Measurements from ENCODE around the gene RGS14.

The RGS14 gene

GRCh38 chr5:177327539-177328522 is 29.9 kb upstream of the RGS14 start:
- H3K79me2 ChIP-seq (ENCODE audit: insufficient read depth, low read depth), result no peaks in the 10 kb centered on the region
- no peaks in the 10 kb centered on the region for H4K20me1 ChIP-seq (ENCODE audit: insufficient read depth)
- H3K27me3 ChIP-seq (ENCODE audit: insufficient read depth, low read depth), result no peaks in the 10 kb centered on the region
- TF ChIP-seq, protein P1, sequence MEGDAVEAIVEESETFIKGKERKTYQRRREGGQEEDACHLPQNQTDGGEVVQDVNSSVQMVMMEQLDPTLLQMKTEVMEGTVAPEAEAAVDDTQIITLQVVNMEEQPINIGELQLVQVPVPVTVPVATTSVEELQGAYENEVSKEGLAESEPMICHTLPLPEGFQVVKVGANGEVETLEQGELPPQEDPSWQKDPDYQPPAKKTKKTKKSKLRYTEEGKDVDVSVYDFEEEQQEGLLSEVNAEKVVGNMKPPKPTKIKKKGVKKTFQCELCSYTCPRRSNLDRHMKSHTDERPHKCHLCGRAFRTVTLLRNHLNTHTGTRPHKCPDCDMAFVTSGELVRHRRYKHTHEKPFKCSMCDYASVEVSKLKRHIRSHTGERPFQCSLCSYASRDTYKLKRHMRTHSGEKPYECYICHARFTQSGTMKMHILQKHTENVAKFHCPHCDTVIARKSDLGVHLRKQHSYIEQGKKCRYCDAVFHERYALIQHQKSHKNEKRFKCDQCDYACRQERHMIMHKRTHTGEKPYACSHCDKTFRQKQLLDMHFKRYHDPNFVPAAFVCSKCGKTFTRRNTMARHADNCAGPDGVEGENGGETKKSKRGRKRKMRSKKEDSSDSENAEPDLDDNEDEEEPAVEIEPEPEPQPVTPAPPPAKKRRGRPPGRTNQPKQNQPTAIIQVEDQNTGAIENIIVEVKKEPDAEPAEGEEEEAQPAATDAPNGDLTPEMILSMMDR (conservative IDR thresholded peaks at IDR 0.05; ENCODE audit: low read depth, low read length), result no peak
- no peak overlapping the region for H3K27ac ChIP-seq
- H3K36me3 ChIP-seq (ENCODE audit: insufficient read depth), result no peaks in the 10 kb centered on the region
- no peak overlapping the region for H3K4me2 ChIP-seq
- no peak overlapping the region for H3K9ac ChIP-seq
- no peak overlapping the region for H2AFZ ChIP-seq (ENCODE audit: low read depth)
- no peaks in the 10 kb centered on the region for H3K4me1 ChIP-seq (ENCODE audit: low read depth, poor library complexity, severe bottlenecking)
- H3K4me3 ChIP-seq (IDR thresholded peaks at IDR 0.05; ENCODE audit: insufficient read depth, low read depth, low read length), result no peak overlapping the region

GRCh38 chr5:177328545-177329231 is 29.0 kb upstream of the RGS14 start:
- no peak overlapping the region for H3K4me2 ChIP-seq
- H3K27ac ChIP-seq, result no peak overlapping the region
- H2AFZ ChIP-seq (ENCODE audit: low read depth), result no peak overlapping the region
- H3K36me3 ChIP-seq (ENCODE audit: insufficient read depth), result no peaks in the 10 kb centered on the region
- no peaks in the 10 kb centered on the region for H3K79me2 ChIP-seq (ENCODE audit: insufficient read depth, low read depth)
- no peaks in the 10 kb centered on the region for H4K20me1 ChIP-seq (ENCODE audit: insufficient read depth)
- H3K4me1 ChIP-seq (ENCODE audit: low read depth, poor library complexity, severe bottlenecking), result no peaks in the 10 kb centered on the region
- TF ChIP-seq, protein P1 (conservative IDR thresholded peaks at IDR 0.05; ENCODE audit: low read depth, low read length), result no peak
- no peaks in the 10 kb centered on the region for H3K27me3 ChIP-seq (ENCODE audit: insufficient read depth, low read depth)
- H3K4me3 ChIP-seq (IDR thresholded peaks at IDR 0.05; ENCODE audit: insufficient read depth, low read depth, low read length), result no peak overlapping the region
- no peak overlapping the region for H3K9ac ChIP-seq

GRCh38 chr5:177329883-177330282 is 27.8 kb upstream of the RGS14 start:
- Histone ChIP-seq H3K27me3 (ENCODE audit: insufficient read depth, low read depth) (no peaks in the 10 kb centered on the region), H3K36me3 (ENCODE audit: insufficient read depth) (no peaks in the 10 kb centered on the region), H3K79me2 (ENCODE audit: insufficient read depth, low read depth) (no peaks in the 10 kb centered on the region), H2AFZ (ENCODE audit: low read depth) (no peak overlapping the region), H3K4me3 (IDR thresholded peaks at IDR 0.05; ENCODE audit: insufficient read depth, low read depth, low read length) (no peak overlapping the region), H3K27ac (no peak overlapping the region), H3K9ac (no peak overlapping the region), H4K20me1 (ENCODE audit: insufficient read depth) (no peaks in the 10 kb centered on the region), H3K4me1 (ENCODE audit: low read depth, poor library complexity, severe bottlenecking) (no peaks in the 10 kb centered on the region), H3K4me2 (no peak overlapping the region)
- TF ChIP-seq, protein P1 (conservative IDR thresholded peaks at IDR 0.05; ENCODE audit: low read depth, low read length), result no peak

DNA sequence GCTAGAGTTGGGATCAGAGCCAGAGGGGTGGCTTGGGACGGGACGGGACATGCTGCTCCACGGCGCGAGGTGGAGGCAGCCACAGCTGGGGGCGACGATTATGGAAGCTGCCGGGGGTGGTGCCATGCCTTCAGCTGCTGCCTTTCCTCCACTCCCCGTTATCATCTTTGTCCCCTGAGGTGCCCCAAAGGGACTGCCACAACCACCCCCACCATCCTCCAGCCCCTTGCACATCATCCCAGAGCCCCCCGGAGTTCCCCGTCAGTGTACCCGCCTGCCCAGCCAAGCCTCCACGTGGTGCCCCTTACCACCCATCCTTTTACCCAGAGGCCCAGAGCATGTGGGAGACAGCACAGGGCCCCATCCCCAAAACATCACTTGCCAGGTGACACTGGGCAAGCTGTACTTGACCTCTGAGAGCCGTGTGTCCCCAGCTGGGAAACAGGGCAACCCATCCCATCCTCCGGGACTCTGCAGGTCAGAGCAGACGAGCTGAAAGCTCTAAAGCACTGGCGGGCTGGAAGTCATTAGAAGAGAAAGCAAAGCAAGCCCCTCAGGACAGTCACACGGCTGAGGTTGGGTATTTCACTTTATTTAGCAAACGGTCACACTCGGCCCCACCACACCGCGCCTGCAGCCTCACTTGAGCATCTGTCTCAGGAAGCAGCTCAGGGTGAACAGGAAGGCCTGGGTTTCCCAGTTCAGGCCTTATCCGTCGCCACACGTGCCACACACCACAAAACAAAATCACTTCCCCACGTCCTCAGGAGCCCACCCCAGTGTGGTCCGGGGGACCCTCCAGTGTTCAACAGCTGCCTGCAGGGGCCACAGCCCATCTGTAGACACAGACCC is 26.5 kb upstream of the RGS14 start:
- no peaks in the 10 kb centered on the region for H3K36me3 ChIP-seq (ENCODE audit: insufficient read depth)
- no peak overlapping the region for H3K27ac ChIP-seq
- no peak overlapping the region for H3K4me2 ChIP-seq
- H3K4me1 ChIP-seq (ENCODE audit: low read depth, poor library complexity, severe bottlenecking), result no peaks in the 10 kb centered on the region
- no peaks in the 10 kb centered on the region for H3K27me3 ChIP-seq (ENCODE audit: insufficient read depth, low read depth)
- no peak overlapping the region for H2AFZ ChIP-seq (ENCODE audit: low read depth)
- TF ChIP-seq, protein P1 (conservative IDR thresholded peaks at IDR 0.05; ENCODE audit: low read depth, low read length), result no peak
- no peak overlapping the region for H3K4me3 ChIP-seq (IDR thresholded peaks at IDR 0.05; ENCODE audit: insufficient read depth, low read depth, low read length)
- H4K20me1 ChIP-seq (ENCODE audit: insufficient read depth), result no peaks in the 10 kb centered on the region
- H3K79me2 ChIP-seq (ENCODE audit: insufficient read depth, low read depth), result no peaks in the 10 kb centered on the region
- no peak overlapping the region for H3K9ac ChIP-seq

All from KMS-11 (cell line).